Psoas muscle (tissue), 8 donors: ENCODE data around the gene ERP44. TPM values are rescaled to one million over a fixed set of nuclear protein-coding genes. Genes with fewer than 3 reads are reported as not detected.

Source experiments
- ATAC-seq, 4 donors: fragments of 200-7000 bp; cut with Tn5 transposase; one replicate each; pipeline ENCODE4 v1.9.1; 2020; ENCODE audit warnings: moderate library complexity in 3 of 4, mild to moderate bottlenecking in 2 of 4
- DNase-seq, 2 donors: peaks; one replicate each; pipeline ENCODE4 v3.0.0-alpha.2; 2020
- H3K27ac ChIP-seq: fragments of 200-600 bp; one replicate; pipeline ENCODE4 v1.8.0; 2022
- H3K27me3 ChIP-seq, 3 donors: fragments of 200-600 bp in 1 of 3; one replicate each; pipeline versions ENCODE4 v1.6.1 to v1.8.0; 2013 to 2022; ENCODE audit warnings: low read length in 2 of 3, mild to moderate bottlenecking in 2 of 3, moderate library complexity in 1 of 3; ENCODE audit not compliant: insufficient read depth in 3 of 3
- H3K36me3 ChIP-seq, 2 donors: fragments of 200-600 bp in 1 of 2; one replicate each; pipeline versions ENCODE4 v1.6.1 to v1.8.0; 2013 to 2022; ENCODE audit warnings: low read depth in 1 of 2, mild to moderate bottlenecking in 1 of 2, moderate library complexity in 1 of 2; ENCODE audit not compliant: insufficient read depth in 1 of 2
- H3K4me1 ChIP-seq: fragments of 200-600 bp; one replicate; pipeline ENCODE4 v1.8.0; 2022
- H3K4me3 ChIP-seq: fragments of 200-600 bp; one replicate; pipeline ENCODE4 v1.8.0; 2022; ENCODE audit warnings: mild to moderate bottlenecking
- H3K9me3 ChIP-seq: fragments of 200-600 bp; one replicate; pipeline ENCODE4 v1.8.0; 2022
- CTCF ChIP-seq: fragments of 200-600 bp; IDR thresholded peaks from one replicate; pipeline ENCODE4 v1.8.0; 2022; ENCODE audit warnings: antibody characterized with exemption
- WGBS, 3 donors: extraction: QIAGEN DNeasy Blood & Tissue Kit; methylation state at CpG; one replicate each; pipeline versions ENCODE4 v1.1.6 to v1.1.7; 2013; 5-methylcytosine and 5-hydroxymethylcytosine counted together
- intact Hi-C, 2 donors: fragments of 100-400 bp; cut with DNase I; formaldehyde crosslinking; loops; one replicate each; pipeline versions ENCODE4 v1.11.0 to v1.14.2; 2022
- polyA plus RNA-seq, 3 donors: library from polyadenylated mRNA; stranded (reverse); fragments of 200-250 nt; gene quantifications; one replicate each; pipeline ENCODE4 v1.2.3, GENCODE V29; 2013
- total RNA-seq, 4 donors: library from RNA; stranded (reverse); fragmentation: NEBNext Ultra II Directional in 2 of 4; extraction: Animal tissue kit (Norgen Biotek cat#: 25700) in 2 of 4; gene quantifications; one replicate each; pipeline versions ENCODE4 v1.2.1 to v1.2.4, GENCODE V29; 2021 to 2023
- donor health status: healthy with polysubstance abuse.
- donor health status: DM: no; HTN: no; CAD: no; lungs with moderate emphysema.
- donor health status: Bipolar disorder and iron deficiency.
- donor health status: healthy.
- donor health status: DM: yes; HTN: yes; CAD: no.
- donor health status: DM: no; HTN: no; CAD: no.
- donor health status: DM: no; HTN: no; CAD: no.
- donor health status: DM: yes; HTN: yes; CAD: no.

ERP44 gene
- total and polyA plus RNA-seq, 7 donors: 7.5 to 14.3 (median 10.9) TPM

- intact Hi-C loops: no loop called here
- WGBS, 3 donors: 78 to 81% (median 79%) methylated on average over 3 of the region's 3 CpGs
- TF ChIP-seq CTCF: no peak
Observed at GRCh38 chr9:100033877-100034551, 64.8 kb downstream of the ERP44 start.

GRCh38 chr9:100030548-100030947 is 68.3 kb downstream of the ERP44 start:
- Histone ChIP-seq H3K4me3 (no peak overlapping the region), H3K4me1 (peaks cover 6% of the 10 kb centered on the region), H3K27me3 (no peaks in the 10 kb centered on the region), H3K9me3 (no peaks in the 10 kb centered on the region), H3K27ac (no peak overlapping the region), H3K36me3 (no peaks in the 10 kb centered on the region)
- TF ChIP-seq CTCF: no peak
- ATAC-seq: no peak
- 87 to 100% (median 93%) methylated on average over 2 of the region's 2 CpGs for WGBS, 3 donors
- intact Hi-C loops: no loop called here
- no peak for DNase-seq

More at GRCh38 chr9:100033877-100034551, 64.8 kb downstream of the ERP44 start:
- ATAC-seq (peak in 1 of 4 donors; percentile 47), DNase-seq (no peak)
- Histone ChIP-seq H3K27ac (no peak overlapping the region), H3K4me1 (peaks cover 6% of the 10 kb centered on the region), H3K27me3 (no peaks in the 10 kb centered on the region), H3K4me3 (no peak overlapping the region), H3K9me3 (peaks cover 6% of the 10 kb centered on the region), H3K36me3 (peaks cover 0 to 2% of the 10 kb centered on the region in 2 donors)

GRCh38 chr9:100029251-100029650 is 69.5 kb downstream of the ERP44 start:
- no peak overlapping the region for H3K4me3 ChIP-seq
- intact Hi-C loops: loop anchor here (2.0 to 10.0 kb wide), 6 partner anchors 186 to 556 kb away; no protein-coding TSS in a partner anchor
- no peak overlapping the region for H3K27ac ChIP-seq
- WGBS, 3 donors: 69 to 88% (median 76%) methylated on average over 3 of the region's 3 CpGs
- no peaks in the 10 kb centered on the region for H3K36me3 ChIP-seq
- peaks cover 6% of the 10 kb centered on the region for H3K4me1 ChIP-seq
- H3K27me3 ChIP-seq: no peaks in the 10 kb centered on the region
- ATAC-seq (no peak), DNase-seq (no peak)
- no peak for TF ChIP-seq CTCF
- H3K9me3 ChIP-seq: peaks cover 7% of the 10 kb centered on the region

- H3K4me3 ChIP-seq: no peak overlapping the region
- H3K36me3 ChIP-seq: no peaks in the 10 kb centered on the region
- H3K27me3 ChIP-seq: no peaks in the 10 kb centered on the region
- intact Hi-C loops: loop anchor here (2.0 to 10.0 kb wide), 6 partner anchors 187 to 557 kb away; no protein-coding TSS in a partner anchor
- no peak overlapping the region for H3K27ac ChIP-seq
- peak; percentile 86 to 98 (median 97) for ATAC-seq
- H3K4me1 ChIP-seq: peaks cover under 1% of the 10 kb centered on the region
- peaks cover 7% of the 10 kb centered on the region for H3K9me3 ChIP-seq
- DNase-seq: peak; percentile 61 to 79
- peak; percentile 96 for TF ChIP-seq CTCF
- 52 to 64% (median 58%) methylated on average over 2 of the region's 2 CpGs for WGBS, 3 donors
Observed at GRCh38 chr9:100028201-100028784, 70.5 kb downstream of the ERP44 start.
